ENCODE measurements around the gene RNF151.

The RNF151 gene

GRCh38 chr16:1992704-1993317 lies 26.2 kb downstream of the RNF151 start:
- no peak for DNase-seq (ENCODE audit: low read depth)

- no peak for DNase-seq (ENCODE audit: low read depth)
These were observed 27.1 kb downstream of the RNF151 start for GRCh38 chr16:1993731-1994131.

- DNase-seq (ENCODE audit: low read depth): no peak
These were observed 31.1 kb downstream of the RNF151 start for GRCh38 chr16:1997494-1998359.

- DNase-seq (ENCODE audit: low read depth): no peak
These were observed 31.7 kb downstream of the RNF151 start for GRCh38 chr16:1998360-1998835.

GRCh38 chr16:1998852-1999801 lies 32.5 kb downstream of the RNF151 start:
- no peak for DNase-seq (ENCODE audit: low read depth)

- DNase-seq (ENCODE audit: low read depth): no peak
These were observed 33.3 kb downstream of the RNF151 start for GRCh38 chr16:1999866-2000514.

- DNase-seq (ENCODE audit: low read depth): no peak
These were observed 34.4 kb downstream of the RNF151 start for GRCh38 chr16:2001035-2001434.

GRCh38 chr16:2001456-2002355 lies 35.0 kb downstream of the RNF151 start:
- DNase-seq (ENCODE audit: low read depth): no peak

GRCh38 chr16:2002406-2003230 lies 36.0 kb downstream of the RNF151 start:
- DNase-seq (ENCODE audit: low read depth): no peak

GRCh38 chr16:2003231-2003826 lies 36.7 kb downstream of the RNF151 start:
- no peak for DNase-seq (ENCODE audit: low read depth)

GRCh38 chr16:2003827-2004641 lies 37.4 kb downstream of the RNF151 start:
- peak; percentile 65 for DNase-seq (ENCODE audit: low read depth)

- DNase-seq (ENCODE audit: low read depth): no peak
These were observed 38.3 kb downstream of the RNF151 start for GRCh38 chr16:2004795-2005517.

GRCh38 chr16:2005646-2006045 lies 39.0 kb downstream of the RNF151 start:
- DNase-seq (ENCODE audit: low read depth): no peak

- DNase-seq (ENCODE audit: low read depth): no peak
These were observed 39.7 kb downstream of the RNF151 start for GRCh38 chr16:2006317-2006716.

GRCh38 chr16:2007081-2007836 lies 40.6 kb downstream of the RNF151 start:
- no peak for DNase-seq (ENCODE audit: low read depth)

- no peak for DNase-seq (ENCODE audit: low read depth)
These were observed 41.4 kb downstream of the RNF151 start for GRCh38 chr16:2008009-2008526.

Measured in stimulated activated CD8-positive, alpha-beta memory T cell treated with anti-CD3 and anti-CD28 coated beads, Interleukin-15, amount 100 ng/mL, for 1 hour (primary cell).